Measurements from ENCODE around the gene STRN.
"Not testable (repeated sequence)": the region's sequence is repeated elsewhere in the genome, so short reads cannot be mapped to it uniquely, and the experiment has no call there.

The STRN gene

GRCh38 chr2:36963734-36964133 lies 2.6 kb downstream of the STRN start:
- DNase-seq = no peak

- DNase-seq = no peak
These were observed 3.2 kb downstream of the STRN start for GRCh38 chr2:36963106-36963505.

GRCh38 chr2:36960773-36961172 lies 5.6 kb downstream of the STRN start:
- no peak for DNase-seq

GRCh38 chr2:36960005-36960675 lies 6.2 kb downstream of the STRN start:
- no peak for DNase-seq

- no peak for DNase-seq
These were observed 11.2 kb downstream of the STRN start for GRCh38 chr2:36954977-36955607.

GRCh38 chr2:36952748-36953197 lies 13.6 kb downstream of the STRN start:
- DNase-seq = no peak

GRCh38 chr2:36951574-36951973 lies 14.8 kb downstream of the STRN start:
- DNase-seq = peak; percentile 82

GRCh38 chr2:36951027-36951518 lies 15.3 kb downstream of the STRN start:
- DNase-seq = no peak

- DNase-seq = no peak
These were observed 16.5 kb downstream of the STRN start for GRCh38 chr2:36949845-36950244.

- DNase-seq = not testable (repeated sequence)
These were observed 21.1 kb downstream of the STRN start for GRCh38 chr2:36945240-36945639.

- no peak for DNase-seq
These were observed 24.5 kb downstream of the STRN start for GRCh38 chr2:36941867-36942266.

GRCh38 chr2:36936526-36936925 lies 29.8 kb downstream of the STRN start:
- not testable (repeated sequence) for DNase-seq

- DNase-seq = not testable (repeated sequence)
These were observed 34.6 kb downstream of the STRN start for GRCh38 chr2:36931688-36932087.

- DNase-seq = peak; percentile 45
These were observed 35.4 kb downstream of the STRN start for GRCh38 chr2:36930787-36931410.

GRCh38 chr2:36926175-36927132 lies 39.9 kb downstream of the STRN start:
- peak; percentile 17 for DNase-seq

GRCh38 chr2:36922629-36923028 lies 43.7 kb downstream of the STRN start:
- not testable (repeated sequence) for DNase-seq

GRCh38 chr2:36921984-36922383 lies 44.4 kb downstream of the STRN start:
- no peak for DNase-seq

GRCh38 chr2:36919041-36919837 lies 47.1 kb downstream of the STRN start:
- DNase-seq = no peak

GRCh38 chr2:36918307-36918706 lies 48.0 kb downstream of the STRN start:
- peak; percentile 11 for DNase-seq

GRCh38 chr2:36915627-36916026 lies 50.7 kb downstream of the STRN start:
- DNase-seq = no peak

- DNase-seq = peak; percentile 76
These were observed 53.6 kb downstream of the STRN start for GRCh38 chr2:36912695-36913094.

- DNase-seq = no peak
These were observed 55.3 kb downstream of the STRN start for GRCh38 chr2:36911012-36911411.

All from HCEC 1CT (cell line).